K562 (cell line): ENCODE results near the gene UGT1A10. TPM values are rescaled to one million over a fixed set of nuclear protein-coding genes. Genes with fewer than 3 reads are reported as not detected.

Source experiments
- ATAC-seq: fragments of 200-7000 bp; cut with Tn5 transposase; 3 replicates; pipeline ENCODE4 v1.9.1; 2020; ENCODE audit warnings: moderate library complexity
- BruUV-seq: library from RNA; stranded (reverse); fragments of 400-500 nt; replicated peaks from 2 replicates; lab custom pipeline; 2021; lab: Mats Ljungman, UMichigan
- CTCF ChIA-PET: fragments of 300-600 bp; formaldehyde crosslinking; extraction: SDS; loops from one replicate; lab custom pipeline; 2021; ENCODE audit warnings: low intra/inter-chr PET ratio; lab: Yijun Ruan, JAX
- POLR2A ChIA-PET: fragments of 300-600, 350-650 bp; sonication (Branson Sonifier 250); formaldehyde crosslinking; extraction: SDS; loops from one replicate; lab custom pipeline; 2021; ENCODE audit warnings: antibody characterized with exemption, inconsistent platforms; lab: Yijun Ruan, JAX
- DNase-seq, 4 experiments: peaks; one replicate each; pipeline versions ENCODE4 v3.0.0 to v3.0.0-alpha.2; 2011 to 2018; ENCODE audit warnings: low spot score in 3 of 4, mixed read lengths in 3 of 4; ENCODE audit errors: extremely low read depth in 1 of 4
- FAIRE-seq: peaks from 2 replicates; lab custom pipeline; 2011; peaks lifted over from hg19 to GRCh38; lab: Jason Lieb, UNC
- H2AFZ ChIP-seq: 2 replicates; pipeline ENCODE4 v1.6.0; 2011; ENCODE audit warnings: low read depth, low read length, control low read depth, inconsistent platforms
- H3K27ac ChIP-seq: fragments of 200-600 bp; 3 replicates; pipeline ENCODE4 v1.8.0; 2011; ENCODE audit warnings: low read depth, mild to moderate bottlenecking, control low read depth, inconsistent platforms, low read length, moderate library complexity, mixed read lengths; ENCODE audit errors: extremely low read depth
- H3K27me3 ChIP-seq, 2 experiments: fragments of 300-600 bp in 1 of 2; 2 replicates in 1 of 2; 3 replicates in 1 of 2; pipeline versions ENCODE4 v1.6.0 to v1.8.0; 2011; ENCODE audit warnings: inconsistent platforms in 2 of 2, low read length in 2 of 2, mild to moderate bottlenecking in 1 of 2, mixed read lengths in 1 of 2, moderate library complexity in 1 of 2; ENCODE audit not compliant: control insufficient read depth in 2 of 2, insufficient read depth in 2 of 2
- H3K36me3 ChIP-seq: fragments of 300-600 bp; 3 replicates; pipeline ENCODE4 v1.8.0; 2011; ENCODE audit warnings: mild to moderate bottlenecking, low read length, inconsistent platforms; ENCODE audit not compliant: control insufficient read depth, insufficient read depth
- H3K4me1 ChIP-seq, 2 experiments: fragments of 200-600 bp in 1 of 2; replicated peaks in 1 of 2; 2 replicates in 1 of 2; 3 replicates in 1 of 2; pipeline versions ENCODE4 v1.5.1 to v1.8.0; 2011; ENCODE audit warnings: inconsistent platforms in 2 of 2, low read length in 2 of 2, mild to moderate bottlenecking in 1 of 2, mixed read lengths in 1 of 2, moderate library complexity in 1 of 2; ENCODE audit not compliant: control insufficient read depth in 2 of 2, insufficient read depth in 2 of 2
- H3K4me2 ChIP-seq: 2 replicates; pipeline ENCODE4 v1.6.1; 2011; ENCODE audit warnings: low read length, control low read depth, inconsistent platforms, mixed read lengths; ENCODE audit not compliant: insufficient read depth
- H3K4me3 ChIP-seq: fragments of 200-600 bp; sonication (generic), shearing (Covaris generic); 2 replicates; pipeline ENCODE4 v1.5.1; 2016; ENCODE audit warnings: control low read depth, inconsistent platforms
- H3K79me2 ChIP-seq: fragments of 200-600 bp; 3 replicates; pipeline ENCODE4 v1.8.0; 2011; ENCODE audit warnings: low read length, inconsistent platforms; ENCODE audit not compliant: control insufficient read depth, insufficient read depth
- H3K9ac ChIP-seq, 2 experiments: 2 replicates each; pipeline versions ENCODE4 v1.6.0 to v1.6.1; 2011; ENCODE audit warnings: low read depth in 2 of 2, low read length in 2 of 2, control low read depth in 1 of 2, inconsistent platforms in 1 of 2, mild to moderate bottlenecking in 1 of 2, mixed read lengths in 1 of 2; ENCODE audit not compliant: insufficient read depth in 1 of 2
- H3K9me1 ChIP-seq: one replicate; pipeline ENCODE4 v1.6.0; 2011; ENCODE audit warnings: inconsistent platforms, mild to moderate bottlenecking, low read length, moderate library complexity; ENCODE audit not compliant: control insufficient read depth, insufficient read depth
- H3K9me3 ChIP-seq: replicated peaks from 2 replicates; pipeline ENCODE4 v1.5.1; 2011; ENCODE audit warnings: low read depth, low read length, inconsistent platforms; ENCODE audit not compliant: control insufficient read depth, insufficient read depth
- H4K20me1 ChIP-seq: replicated peaks from 2 replicates; pipeline ENCODE4 v1.6.1; 2011; ENCODE audit warnings: low read length, inconsistent platforms, mixed read lengths; ENCODE audit not compliant: control insufficient read depth, insufficient read depth
- BRD4 ChIP-seq: fragments of 200-600 bp; sonication (generic); IDR thresholded peaks from 2 replicates; pipeline ENCODE4 v1.6.1; 2017; ENCODE audit warnings: inconsistent platforms
- EZH2 ChIP-seq: IDR thresholded peaks from 2 replicates; pipeline ENCODE4 v1.6.1; 2012; ENCODE audit warnings: low read depth, mild to moderate bottlenecking, inconsistent platforms, low read length, borderline replicate concordance
- MAFF ChIP-seq: IDR thresholded peaks from 2 replicates; pipeline ENCODE4 v1.6.1; 2012; ENCODE audit warnings: low read length, improper control_type of control experiment
- MCM3 ChIP-seq: fragments of 450-650 bp; IDR thresholded peaks from 2 replicates; pipeline ENCODE4 v1.6.1; 2016
- PRPF4 ChIP-seq: fragments of 200-400 bp; formaldehyde crosslinking; IDR thresholded peaks from one replicate; pipeline ENCODE4 v1.6.1; 2017; ENCODE audit warnings: low read length, low read depth, mild to moderate bottlenecking; ENCODE audit not compliant: insufficient read depth, poor library complexity, severe bottlenecking
- TAF1 ChIP-seq: IDR thresholded peaks from 2 replicates; pipeline ENCODE4 v1.6.1; 2011; ENCODE audit warnings: mild to moderate bottlenecking, low read length, moderate library complexity; ENCODE audit not compliant: insufficient read depth, control insufficient read depth, severe bottlenecking; ENCODE audit errors: extremely low read depth
- ZFP30 ChIP-seq: fragments of 250-450 bp; sonication (Bioruptor Pico); IDR thresholded peaks from 2 replicates; pipeline ENCODE4 v1.8.0; 2022; ENCODE audit warnings: moderate library complexity, mild to moderate bottlenecking, inconsistent platforms, borderline replicate concordance
- WGBS: fragments of 100-300 bp; shearing (Covaris generic); methylation state at CpG from one replicate; pipeline ENCODE4 v1.1.6; 2016; ENCODE audit warnings: low coverage, mixed read lengths; ENCODE audit not compliant: insufficient coverage; ENCODE audit errors: missing lambda C conversion rate; 5-methylcytosine and 5-hydroxymethylcytosine counted together
- in situ Hi-C: fragments of 300-500 bp; cut with MboI; formaldehyde crosslinking; loops from 4 replicates; pipeline ENCODE4 v1.15.0; 2018; ENCODE audit warnings: inconsistent platforms, mixed read lengths
- intact Hi-C: fragments of 100-400 bp; cut with micrococcal nuclease; formaldehyde crosslinking; loops from 2 replicates; pipeline ENCODE4 v1.14.2; 2022
- polyA plus RNA-seq, 8 experiments: library from polyadenylated mRNA; depleted of rRNA in 4 of 8; stranded (reverse) in 5 of 8; unstranded in 3 of 8; fragments of >200 nt; fragmentation: Nextera tagmentation in 2 of 8; fragmentation: Illumina TruSeq in 1 of 8; extraction: Ambion mirVana in 2 of 8; extraction: Trizol in 1 of 8; gene quantifications; 2 replicates each; pipeline versions ENCODE4 v1.2.1 to v1.2.3, GENCODE V29; 2011 to 2014; ENCODE audit warnings: inconsistent platforms in 1 of 8, missing spikeins in 1 of 8
- total RNA-seq, 7 experiments: library from RNA; depleted of rRNA in 6 of 7; stranded (reverse); fragments of >200 nt in 6 of 7; fragmentation: Illumina TruSeq in 2 of 7; extraction: Trizol in 2 of 7; gene quantifications; 2 replicates each; pipeline versions ENCODE4 v1.2.1 to v1.2.3, GENCODE V29; 2011 to 2021; ENCODE audit warnings: low replicate concordance in 1 of 7
- TF ChIP-seq, protein P1 (sequence below): fragments of 200-600 bp; sonication (generic); IDR thresholded peaks from one replicate; pipeline ENCODE4 v1.6.1; 2012; ENCODE audit warnings: mild to moderate bottlenecking, low read depth, low read length, inconsistent platforms
- TF ChIP-seq, protein P2 (sequence below): fragments of 450-650 bp; IDR thresholded peaks from 2 replicates; pipeline ENCODE4 v1.6.1; 2016; ENCODE audit warnings: mild to moderate bottlenecking

Gene UGT1A10
- total and polyA plus RNA-seq, 9 of the 15 experiments (the other 6 are each of a cell fraction or from before 2014, with no cell fraction given): not detected

DNA sequence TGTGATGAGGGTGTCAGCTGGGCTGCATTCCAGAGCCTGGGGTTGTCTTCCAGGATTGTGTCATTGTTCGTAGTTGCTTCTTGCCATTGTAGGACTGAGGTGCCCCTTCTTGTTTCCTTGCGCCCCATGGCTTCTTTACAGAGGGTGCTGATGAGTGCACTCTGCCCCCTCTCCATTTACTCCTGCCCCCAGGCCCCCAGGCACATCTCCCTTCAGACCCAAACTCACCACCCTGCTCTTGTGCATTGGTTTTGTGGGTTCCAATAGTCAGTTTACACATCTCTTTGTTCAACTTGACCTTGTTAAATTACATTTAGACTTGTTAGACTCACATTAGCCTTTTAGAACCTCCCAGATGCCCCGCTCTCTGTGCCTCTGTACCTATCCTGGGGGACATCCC lies 184.9 kb downstream of the UGT1A10 start:
- intact Hi-C loops: no loop called here
- WGBS: 0% methylated on average over 3 of the region's 3 CpGs
- no peaks in the 10 kb centered on the region for H3K9me1 ChIP-seq
- peaks cover 2 to 62% of the 10 kb centered on the region in 2 experiments; a peak in 3 of 5 replicates for H3K27me3 ChIP-seq
- H3K9ac ChIP-seq: no peak overlapping the region
- H3K9me3 ChIP-seq: no peaks in the 10 kb centered on the region
- FAIRE-seq (no peak), DNase-seq (no peak), ATAC-seq (no peak)
- no peak overlapping the region for H2AFZ ChIP-seq
- no peaks in the 10 kb centered on the region; the same call in 1 of the 2 replicates for H4K20me1 ChIP-seq
- H3K27ac ChIP-seq: no peak overlapping the region
- no peaks in the 10 kb centered on the region; a peak in 1 of 5 replicates for H3K4me1 ChIP-seq
- H3K79me2 ChIP-seq: no peaks in the 10 kb centered on the region
- BruUV-seq: no TSS peak
- H3K36me3 ChIP-seq: no peaks in the 10 kb centered on the region
- in situ Hi-C loops: no loop called here
- CTCF ChIA-PET: no interaction called here
- H3K4me2 ChIP-seq: no peak overlapping the region
- H3K4me3 ChIP-seq: no peak overlapping the region
- POLR2A ChIA-PET: interaction anchor here (0.6 kb wide), 1 partner anchor 30 kb away, joined by 4 read pairs; no protein-coding TSS in a partner anchor
- no peak for TF ChIP-seq MAFF
- TF ChIP-seq TAF1: no peak
- no peak for TF ChIP-seq MCM3
- TF ChIP-seq PRPF4: no peak
- TF ChIP-seq, protein P1, sequence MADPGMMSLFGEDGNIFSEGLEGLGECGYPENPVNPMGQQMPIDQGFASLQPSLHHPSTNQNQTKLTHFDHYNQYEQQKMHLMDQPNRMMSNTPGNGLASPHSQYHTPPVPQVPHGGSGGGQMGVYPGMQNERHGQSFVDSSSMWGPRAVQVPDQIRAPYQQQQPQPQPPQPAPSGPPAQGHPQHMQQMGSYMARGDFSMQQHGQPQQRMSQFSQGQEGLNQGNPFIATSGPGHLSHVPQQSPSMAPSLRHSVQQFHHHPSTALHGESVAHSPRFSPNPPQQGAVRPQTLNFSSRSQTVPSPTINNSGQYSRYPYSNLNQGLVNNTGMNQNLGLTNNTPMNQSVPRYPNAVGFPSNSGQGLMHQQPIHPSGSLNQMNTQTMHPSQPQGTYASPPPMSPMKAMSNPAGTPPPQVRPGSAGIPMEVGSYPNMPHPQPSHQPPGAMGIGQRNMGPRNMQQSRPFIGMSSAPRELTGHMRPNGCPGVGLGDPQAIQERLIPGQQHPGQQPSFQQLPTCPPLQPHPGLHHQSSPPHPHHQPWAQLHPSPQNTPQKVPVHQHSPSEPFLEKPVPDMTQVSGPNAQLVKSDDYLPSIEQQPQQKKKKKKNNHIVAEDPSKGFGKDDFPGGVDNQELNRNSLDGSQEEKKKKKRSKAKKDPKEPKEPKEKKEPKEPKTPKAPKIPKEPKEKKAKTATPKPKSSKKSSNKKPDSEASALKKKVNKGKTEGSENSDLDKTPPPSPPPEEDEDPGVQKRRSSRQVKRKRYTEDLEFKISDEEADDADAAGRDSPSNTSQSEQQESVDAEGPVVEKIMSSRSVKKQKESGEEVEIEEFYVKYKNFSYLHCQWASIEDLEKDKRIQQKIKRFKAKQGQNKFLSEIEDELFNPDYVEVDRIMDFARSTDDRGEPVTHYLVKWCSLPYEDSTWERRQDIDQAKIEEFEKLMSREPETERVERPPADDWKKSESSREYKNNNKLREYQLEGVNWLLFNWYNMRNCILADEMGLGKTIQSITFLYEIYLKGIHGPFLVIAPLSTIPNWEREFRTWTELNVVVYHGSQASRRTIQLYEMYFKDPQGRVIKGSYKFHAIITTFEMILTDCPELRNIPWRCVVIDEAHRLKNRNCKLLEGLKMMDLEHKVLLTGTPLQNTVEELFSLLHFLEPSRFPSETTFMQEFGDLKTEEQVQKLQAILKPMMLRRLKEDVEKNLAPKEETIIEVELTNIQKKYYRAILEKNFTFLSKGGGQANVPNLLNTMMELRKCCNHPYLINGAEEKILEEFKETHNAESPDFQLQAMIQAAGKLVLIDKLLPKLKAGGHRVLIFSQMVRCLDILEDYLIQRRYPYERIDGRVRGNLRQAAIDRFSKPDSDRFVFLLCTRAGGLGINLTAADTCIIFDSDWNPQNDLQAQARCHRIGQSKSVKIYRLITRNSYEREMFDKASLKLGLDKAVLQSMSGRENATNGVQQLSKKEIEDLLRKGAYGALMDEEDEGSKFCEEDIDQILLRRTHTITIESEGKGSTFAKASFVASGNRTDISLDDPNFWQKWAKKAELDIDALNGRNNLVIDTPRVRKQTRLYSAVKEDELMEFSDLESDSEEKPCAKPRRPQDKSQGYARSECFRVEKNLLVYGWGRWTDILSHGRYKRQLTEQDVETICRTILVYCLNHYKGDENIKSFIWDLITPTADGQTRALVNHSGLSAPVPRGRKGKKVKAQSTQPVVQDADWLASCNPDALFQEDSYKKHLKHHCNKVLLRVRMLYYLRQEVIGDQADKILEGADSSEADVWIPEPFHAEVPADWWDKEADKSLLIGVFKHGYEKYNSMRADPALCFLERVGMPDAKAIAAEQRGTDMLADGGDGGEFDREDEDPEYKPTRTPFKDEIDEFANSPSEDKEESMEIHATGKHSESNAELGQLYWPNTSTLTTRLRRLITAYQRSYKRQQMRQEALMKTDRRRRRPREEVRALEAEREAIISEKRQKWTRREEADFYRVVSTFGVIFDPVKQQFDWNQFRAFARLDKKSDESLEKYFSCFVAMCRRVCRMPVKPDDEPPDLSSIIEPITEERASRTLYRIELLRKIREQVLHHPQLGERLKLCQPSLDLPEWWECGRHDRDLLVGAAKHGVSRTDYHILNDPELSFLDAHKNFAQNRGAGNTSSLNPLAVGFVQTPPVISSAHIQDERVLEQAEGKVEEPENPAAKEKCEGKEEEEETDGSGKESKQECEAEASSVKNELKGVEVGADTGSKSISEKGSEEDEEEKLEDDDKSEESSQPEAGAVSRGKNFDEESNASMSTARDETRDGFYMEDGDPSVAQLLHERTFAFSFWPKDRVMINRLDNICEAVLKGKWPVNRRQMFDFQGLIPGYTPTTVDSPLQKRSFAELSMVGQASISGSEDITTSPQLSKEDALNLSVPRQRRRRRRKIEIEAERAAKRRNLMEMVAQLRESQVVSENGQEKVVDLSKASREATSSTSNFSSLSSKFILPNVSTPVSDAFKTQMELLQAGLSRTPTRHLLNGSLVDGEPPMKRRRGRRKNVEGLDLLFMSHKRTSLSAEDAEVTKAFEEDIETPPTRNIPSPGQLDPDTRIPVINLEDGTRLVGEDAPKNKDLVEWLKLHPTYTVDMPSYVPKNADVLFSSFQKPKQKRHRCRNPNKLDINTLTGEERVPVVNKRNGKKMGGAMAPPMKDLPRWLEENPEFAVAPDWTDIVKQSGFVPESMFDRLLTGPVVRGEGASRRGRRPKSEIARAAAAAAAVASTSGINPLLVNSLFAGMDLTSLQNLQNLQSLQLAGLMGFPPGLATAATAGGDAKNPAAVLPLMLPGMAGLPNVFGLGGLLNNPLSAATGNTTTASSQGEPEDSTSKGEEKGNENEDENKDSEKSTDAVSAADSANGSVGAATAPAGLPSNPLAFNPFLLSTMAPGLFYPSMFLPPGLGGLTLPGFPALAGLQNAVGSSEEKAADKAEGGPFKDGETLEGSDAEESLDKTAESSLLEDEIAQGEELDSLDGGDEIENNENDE: no peak
- no peak for TF ChIP-seq EZH2
- TF ChIP-seq ZFP30 (CRISPR knock-in tag): no peak
- TF ChIP-seq, protein P2, sequence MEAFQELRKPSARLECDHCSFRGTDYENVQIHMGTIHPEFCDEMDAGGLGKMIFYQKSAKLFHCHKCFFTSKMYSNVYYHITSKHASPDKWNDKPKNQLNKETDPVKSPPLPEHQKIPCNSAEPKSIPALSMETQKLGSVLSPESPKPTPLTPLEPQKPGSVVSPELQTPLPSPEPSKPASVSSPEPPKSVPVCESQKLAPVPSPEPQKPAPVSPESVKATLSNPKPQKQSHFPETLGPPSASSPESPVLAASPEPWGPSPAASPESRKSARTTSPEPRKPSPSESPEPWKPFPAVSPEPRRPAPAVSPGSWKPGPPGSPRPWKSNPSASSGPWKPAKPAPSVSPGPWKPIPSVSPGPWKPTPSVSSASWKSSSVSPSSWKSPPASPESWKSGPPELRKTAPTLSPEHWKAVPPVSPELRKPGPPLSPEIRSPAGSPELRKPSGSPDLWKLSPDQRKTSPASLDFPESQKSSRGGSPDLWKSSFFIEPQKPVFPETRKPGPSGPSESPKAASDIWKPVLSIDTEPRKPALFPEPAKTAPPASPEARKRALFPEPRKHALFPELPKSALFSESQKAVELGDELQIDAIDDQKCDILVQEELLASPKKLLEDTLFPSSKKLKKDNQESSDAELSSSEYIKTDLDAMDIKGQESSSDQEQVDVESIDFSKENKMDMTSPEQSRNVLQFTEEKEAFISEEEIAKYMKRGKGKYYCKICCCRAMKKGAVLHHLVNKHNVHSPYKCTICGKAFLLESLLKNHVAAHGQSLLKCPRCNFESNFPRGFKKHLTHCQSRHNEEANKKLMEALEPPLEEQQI: no peak
- TF ChIP-seq BRD4: no peak
